Measurements from ENCODE around the gene HPCAL1.
A peak's percentile ranks its signal among the peaks of the same experiment; 100 is the strongest.

Gene HPCAL1

DNA sequence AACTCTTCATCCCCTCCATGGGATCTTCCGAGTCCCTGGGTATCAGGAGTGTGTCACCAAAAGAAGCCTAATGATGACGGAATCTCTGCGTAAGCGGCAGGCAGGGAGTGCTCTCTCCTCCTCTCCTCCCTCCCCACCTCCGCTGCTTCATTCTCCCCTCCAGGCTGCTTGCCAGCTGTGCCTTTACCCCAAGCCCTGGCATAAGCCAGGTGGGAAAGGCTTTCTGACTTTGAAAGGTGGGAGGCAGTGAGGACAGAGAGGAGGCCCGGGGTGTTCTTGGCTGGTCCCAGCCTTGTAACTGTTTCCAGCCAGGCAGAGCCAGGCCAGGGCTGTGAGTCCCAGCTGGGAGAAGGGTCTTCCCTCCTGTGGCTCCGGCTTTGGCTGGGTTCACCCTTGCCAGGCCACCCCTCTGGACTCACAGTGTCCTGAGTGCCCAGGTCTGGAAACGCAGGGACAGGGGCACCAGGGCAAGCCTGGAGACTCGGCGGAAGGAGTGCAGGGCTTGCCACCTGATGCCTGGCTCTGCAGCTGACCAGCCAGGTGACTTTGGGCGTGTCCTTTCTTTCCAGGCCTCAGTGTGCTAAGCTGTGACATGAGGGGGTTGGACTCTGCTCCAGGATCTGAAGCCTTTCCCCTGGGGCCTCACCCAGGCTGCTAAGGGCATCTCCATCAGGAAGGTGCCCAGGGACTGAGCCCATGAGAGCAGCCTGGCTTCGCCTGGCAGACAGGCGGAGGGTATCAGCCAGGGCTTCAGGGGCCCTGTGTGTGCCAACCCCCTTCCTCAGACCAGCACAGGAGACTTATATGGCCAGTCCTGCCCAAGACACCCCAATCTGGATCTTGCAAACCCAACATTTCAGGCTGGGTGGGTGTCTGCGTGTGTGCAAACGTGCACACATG, 32.7 kb upstream of the HPCAL1 start:
- DNase-seq = no peak

DNA sequence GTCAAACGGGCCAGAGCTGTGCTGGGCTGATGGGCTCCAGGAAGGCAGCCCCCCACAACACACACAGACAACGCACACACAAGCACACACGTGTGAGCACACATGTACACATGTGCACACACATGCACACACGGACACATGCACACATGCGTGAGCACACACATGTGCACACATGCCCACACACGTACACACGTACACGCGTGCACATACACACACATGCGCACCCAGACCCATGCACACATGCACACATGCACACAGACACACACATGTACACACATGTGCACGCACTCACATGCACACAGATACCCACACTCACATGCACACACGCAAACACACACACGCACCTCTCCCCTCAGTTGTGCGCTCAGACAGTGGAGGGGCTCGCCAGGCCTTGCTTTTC, 31.2 kb upstream of the HPCAL1 start:
- DNase-seq = no peak

DNA sequence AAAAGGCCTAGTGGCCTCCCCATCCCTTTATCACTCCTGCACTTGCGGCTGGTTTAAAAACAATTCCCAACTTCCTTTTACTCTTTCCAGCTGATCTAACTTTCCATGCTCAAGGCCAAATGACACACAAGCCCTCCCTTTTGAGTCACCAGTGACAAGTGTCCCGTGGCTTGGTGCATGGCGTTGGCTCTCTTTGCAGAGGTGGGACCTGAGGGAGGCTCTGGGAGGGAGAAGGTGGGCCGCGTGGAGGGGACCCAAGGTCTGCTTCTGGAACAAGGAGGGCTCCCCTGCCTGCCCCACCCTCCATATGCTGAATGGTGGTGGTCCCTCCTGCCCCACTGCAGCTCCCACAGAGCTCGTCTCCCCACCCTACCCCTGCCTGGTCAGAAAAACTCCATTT, 30.8 kb upstream of the HPCAL1 start:
- no peak for DNase-seq

DNA sequence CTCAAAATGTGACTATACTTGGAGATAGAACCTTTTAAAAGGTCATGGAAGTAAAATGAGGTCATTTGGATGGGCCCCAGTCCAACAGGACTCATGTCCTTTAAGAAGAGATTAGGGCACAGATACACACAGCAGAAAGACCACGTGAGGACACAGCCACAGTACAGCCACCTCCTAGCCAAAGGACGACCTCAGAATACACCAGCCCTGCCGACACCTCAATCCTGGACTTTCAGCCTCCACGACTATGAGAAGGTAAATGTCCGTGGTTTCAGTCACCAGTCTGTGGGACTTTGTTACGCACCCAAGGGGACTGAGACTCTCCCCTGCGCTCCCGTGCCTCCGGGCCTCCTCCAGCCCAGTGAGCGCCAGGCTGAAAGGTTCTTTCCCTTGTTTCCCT, 30.2 kb upstream of the HPCAL1 start:
- no peak for DNase-seq

DNA sequence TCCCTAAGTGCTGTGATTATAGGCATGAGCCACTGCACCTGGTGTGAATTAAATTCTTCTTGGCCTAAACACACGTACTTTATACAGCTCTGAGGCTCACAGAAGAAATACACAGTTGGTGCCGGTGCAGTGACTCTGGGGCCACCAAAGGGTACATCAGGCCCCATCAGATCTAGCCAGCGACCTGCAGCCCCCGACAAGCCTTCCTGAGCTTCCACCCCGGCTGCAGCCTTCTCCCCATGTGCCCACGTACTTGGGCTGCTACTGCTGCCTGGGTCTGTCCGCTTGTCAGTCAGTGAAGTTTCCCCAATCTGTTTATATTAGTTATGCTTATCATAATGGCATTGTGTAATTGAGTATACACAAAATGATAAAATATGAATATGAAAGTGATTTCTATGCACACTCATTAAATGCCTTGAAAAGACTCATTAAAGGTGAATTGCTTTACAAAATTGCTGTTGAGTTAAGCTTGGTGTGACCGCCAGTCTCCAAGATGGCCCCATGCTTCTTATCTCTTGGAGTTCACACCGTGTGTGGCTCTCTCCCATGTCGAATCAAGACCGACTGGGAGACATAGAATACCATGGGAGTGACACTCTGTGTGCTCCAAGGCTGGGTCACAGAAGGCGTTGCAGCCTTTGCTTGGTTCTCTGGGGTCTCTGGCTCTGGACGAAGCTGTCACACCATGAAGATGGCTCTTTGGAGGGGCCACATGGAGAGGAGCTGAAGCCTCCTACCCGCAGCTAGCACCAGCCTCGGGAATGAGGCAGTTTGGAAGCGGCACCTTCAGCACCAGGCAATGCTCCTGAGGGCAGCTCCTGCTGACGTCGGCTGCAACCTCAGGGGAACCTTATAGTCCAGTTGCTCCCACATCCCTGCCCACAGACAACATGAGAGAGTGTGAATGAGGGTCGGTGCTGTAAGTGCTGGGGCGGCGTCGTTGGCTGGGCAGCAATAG, 29.2 kb upstream of the HPCAL1 start:
- DNase-seq = no peak

DNA sequence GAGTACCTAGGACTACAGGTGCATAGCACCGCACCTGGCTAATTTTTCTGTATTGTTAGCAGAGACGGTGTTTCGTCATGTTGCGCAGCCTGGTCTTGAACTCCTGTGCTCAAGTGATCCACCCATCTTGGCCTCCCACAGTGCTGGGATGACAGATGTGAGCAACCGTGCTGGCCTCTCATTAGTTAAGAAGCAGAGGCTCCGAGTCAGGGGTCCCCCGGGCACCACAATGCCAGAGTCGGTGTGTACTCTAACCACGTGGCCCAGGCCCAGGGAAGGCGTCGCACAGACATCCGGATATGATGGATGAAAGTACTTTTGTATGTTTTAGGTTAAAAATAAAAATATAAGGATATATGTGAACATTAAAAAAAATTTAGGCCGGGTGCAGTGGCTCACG, 28.3 kb upstream of the HPCAL1 start:
- DNase-seq = no peak

DNA sequence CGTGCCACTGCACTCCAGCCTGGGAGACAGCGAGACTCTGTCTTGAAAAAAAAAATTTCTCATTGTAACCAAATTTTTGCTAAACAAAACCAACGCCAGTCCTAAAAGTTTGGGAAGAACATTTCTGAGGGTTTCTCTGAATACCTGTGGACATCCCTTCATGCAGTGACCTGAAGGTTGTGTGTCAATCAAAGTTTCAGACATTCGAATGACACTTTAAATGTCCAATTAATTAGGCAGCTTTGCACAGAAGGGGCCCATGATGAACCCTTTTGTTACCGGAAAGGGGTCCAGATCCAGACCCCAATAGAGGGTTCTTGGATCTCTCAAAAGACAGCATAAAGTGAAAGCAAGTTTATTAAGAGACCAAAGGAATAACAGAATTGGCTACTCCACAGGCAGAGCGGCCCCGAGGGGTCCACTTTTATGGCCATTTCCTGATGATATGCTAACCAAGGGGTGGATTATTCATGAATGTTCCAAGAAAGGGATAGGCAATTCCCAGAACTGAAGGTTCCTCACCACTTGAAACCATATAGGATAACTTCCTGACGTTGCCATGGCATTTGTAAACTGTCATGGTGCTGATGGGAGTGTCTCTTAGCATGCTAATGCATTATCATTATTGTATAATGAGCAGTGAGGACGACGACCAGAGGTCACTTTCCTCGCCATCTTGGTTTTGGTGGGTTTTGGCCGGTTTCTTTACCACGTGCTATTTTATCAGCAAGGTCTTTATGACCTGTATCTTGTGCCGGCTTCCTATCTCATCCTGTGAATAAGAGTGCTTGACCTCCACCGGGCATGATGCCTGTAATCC, 27.5 kb upstream of the HPCAL1 start:
- DNase-seq = no peak

DNA sequence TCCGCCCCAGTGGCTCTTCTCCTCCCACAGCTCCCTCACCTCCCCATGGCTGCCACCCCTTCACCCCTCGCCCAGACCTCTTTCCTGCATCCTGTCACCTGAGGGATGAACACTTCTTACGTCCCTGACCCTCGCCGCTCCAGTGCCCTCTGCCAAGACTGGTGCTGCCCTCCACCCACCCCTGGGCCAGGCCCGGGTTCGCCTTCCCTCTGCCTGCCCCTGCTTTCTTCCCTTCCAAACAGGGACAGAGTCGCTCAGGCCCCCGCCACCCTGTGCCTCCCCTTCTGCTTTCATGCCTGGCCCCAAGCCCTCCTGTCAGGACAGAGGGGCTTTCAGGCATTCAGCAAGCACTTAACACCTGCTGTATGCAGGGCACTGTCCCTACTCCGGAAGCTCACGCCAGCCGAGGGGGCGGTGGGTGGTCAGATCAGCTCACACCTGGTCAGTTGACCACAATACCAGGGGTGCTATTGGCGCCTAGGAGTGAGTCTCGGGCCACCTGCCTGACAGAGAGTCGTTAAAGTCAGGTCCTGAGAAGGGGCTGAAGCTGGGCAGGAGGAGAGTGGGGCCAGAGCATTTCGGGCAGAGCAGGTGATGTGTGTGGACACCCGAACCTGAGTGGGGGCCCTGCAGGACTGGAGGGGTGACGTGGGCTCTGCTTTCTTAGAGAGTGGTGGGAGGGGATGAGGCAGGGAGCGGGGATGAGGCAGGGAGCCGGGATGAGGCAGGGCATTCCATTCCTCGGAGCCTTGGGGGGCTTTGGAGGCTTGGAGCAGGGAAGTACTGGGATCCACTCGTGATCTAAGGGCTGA, 26.0 kb upstream of the HPCAL1 start:
- DNase-seq = no peak

DNA sequence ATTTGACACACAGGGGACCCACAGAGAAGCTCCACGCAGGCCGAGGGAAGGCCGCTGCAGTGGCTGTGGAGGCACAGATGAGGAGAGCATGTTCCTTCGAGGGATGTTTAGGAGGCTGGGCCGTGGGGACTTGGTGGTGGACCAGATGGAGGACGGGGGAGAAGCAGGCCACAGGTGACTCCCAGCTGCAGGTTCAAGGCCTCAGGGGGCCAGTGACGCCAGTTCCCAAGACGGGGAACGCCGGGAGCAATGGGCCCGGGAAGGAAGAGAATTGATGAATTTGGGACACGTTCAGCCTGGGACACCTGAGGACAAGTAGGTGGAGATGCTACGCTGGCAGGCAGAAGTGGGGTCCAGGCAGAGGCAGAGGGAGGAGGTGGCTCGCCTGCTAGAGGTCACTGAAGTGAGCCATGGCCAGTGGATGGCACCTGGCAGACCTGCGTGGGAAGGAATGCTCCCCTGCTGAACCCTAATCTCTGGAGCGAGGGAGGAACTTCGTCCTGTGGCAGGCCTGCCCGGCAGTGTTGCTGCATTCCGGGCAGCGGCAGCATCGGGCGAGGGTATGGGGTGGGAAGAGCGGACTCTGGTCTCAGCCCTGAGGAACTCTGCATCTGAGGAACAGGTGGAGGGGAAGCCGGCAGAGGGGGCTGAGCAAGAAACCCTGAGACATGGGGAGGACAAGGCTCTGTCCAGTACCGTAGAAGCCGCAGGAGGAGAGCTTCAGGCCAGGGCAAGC, 25.2 kb upstream of the HPCAL1 start:
- no peak for DNase-seq

DNA sequence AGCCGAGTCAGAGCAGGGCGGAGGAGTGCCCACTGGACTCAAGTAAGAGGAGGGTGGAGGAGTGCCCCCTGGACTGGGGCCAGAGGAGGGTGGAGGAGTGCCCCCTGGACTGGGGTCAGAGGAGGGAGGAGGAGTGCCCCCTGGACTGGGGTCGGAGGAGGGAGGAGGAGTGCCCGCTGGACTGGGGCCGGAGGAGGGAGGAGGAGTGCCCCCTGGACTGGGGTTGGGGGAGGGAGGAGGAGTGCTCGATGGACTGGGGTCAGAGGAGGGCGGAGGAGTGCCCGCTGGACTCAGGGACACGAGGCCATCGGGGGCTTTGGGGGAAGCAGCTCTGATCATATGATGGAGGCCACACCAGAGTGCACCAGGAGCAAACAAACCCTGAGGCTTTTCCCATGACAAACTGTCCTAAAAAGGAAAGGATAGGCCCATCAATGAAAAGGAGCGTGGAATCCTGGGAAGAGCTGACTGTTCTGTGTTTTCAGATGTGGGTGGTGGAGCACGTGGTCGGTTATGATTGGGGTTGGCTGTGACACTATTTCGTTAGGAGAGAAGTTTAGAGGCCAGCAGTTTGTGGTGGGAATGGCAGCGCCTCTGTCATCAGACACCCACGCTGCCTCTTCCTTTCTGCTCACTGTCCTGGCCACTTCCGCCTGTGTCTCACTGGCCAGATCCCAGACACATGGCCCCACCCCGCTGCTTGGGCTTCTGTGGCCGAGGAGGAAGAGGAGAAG, 24.5 kb upstream of the HPCAL1 start:
- DNase-seq = no peak

DNA sequence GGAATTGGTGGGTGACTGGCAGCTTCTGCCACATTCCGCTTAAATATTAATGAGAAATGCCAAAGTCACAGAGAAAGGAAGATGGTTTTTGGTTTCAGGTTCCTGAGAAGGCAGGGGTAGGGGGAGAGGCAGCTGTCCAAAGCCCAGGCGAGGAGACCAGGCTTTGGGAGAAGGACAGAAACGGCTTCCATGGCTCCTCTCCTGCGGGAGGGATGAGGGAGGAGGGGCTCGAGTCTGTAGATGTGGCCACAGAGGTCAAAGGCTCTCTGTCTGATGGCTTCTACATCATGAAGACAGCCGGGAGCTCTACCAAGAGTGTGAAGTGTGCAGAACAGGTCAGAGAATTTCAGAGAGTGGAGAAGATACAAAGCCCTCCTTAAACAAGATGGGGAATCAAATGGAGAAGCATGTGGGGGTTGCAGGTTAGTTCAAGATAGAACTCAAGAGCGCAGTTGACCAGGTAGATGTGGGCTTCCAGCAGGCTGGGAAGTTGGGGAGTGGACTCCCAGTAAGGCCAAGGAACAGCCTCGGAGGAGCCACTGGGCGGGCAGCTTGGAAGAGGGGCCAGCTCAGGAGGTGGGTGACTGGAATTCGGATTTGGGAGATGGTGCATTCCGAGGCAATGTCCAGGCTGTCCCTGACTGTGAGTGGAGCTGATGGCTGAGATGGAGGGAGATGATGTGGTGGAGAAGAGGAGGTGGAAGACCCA, 23.8 kb upstream of the HPCAL1 start:
- DNase-seq = no peak

DNA sequence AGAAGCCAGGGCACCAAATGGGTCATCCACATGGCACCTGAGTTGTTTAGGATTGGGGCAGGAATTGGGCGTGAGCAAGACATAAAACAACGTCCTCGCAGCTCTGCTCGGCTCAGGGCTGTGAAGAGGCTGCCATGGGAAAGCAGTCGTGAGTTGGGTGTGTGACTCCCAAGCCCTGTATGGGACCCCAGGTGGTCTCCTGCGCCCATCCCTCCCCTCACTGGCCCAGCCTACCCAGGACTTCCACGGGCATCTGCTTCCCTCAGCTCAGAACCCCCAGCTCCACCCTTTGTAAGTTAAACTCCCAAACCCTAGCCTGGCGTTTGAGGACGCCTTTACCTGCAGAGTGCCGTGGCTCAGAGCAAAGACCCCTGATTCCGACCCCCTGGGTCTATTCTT, 23.2 kb upstream of the HPCAL1 start:
- DNase-seq = no peak

DNA sequence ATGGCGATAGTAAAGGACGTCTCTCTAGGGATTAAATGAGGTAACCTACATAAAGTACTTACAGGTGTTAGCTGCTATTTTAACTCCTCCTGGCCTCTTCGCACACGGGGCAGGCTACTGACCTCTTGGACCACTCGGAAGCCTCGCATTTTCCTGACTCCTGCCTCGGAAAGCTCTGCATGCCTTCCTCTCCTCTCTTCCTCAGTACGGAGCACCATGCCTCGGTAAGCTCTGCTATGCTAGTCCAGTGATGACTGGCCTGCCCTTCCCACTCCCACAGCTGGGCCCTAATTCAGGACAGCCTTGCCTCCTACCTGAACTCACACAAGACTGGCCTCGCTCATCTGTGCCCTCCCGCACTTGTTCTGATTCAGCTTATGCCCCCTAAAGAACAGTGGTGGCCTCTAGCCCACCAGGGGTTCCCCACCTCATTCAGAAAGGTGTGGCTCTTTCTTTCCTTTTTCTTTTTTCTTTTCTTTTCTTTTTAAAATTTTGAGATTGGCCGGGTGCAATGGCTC, 22.7 kb upstream of the HPCAL1 start:
- DNase-seq = no peak

DNA sequence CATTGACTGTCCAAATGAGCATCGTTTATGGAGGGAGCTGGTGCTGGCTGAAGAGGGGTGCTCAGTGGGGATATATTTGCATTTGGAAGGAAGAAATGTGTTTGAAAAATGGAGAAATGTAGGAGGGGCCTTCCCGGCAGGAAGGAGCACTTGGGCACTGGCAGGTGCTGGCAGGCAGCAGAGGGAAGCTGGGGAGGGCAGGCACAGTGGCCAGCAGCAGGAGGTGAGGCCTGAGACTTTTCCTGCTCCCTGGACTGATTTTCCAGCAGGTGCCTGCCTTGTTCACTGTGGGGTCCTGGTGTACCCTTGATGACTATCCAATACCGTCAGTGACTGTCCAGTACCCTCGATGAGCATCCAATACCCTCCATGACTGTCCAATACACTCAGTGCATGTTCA, 20.8 kb upstream of the HPCAL1 start:
- no peak for DNase-seq

DNA sequence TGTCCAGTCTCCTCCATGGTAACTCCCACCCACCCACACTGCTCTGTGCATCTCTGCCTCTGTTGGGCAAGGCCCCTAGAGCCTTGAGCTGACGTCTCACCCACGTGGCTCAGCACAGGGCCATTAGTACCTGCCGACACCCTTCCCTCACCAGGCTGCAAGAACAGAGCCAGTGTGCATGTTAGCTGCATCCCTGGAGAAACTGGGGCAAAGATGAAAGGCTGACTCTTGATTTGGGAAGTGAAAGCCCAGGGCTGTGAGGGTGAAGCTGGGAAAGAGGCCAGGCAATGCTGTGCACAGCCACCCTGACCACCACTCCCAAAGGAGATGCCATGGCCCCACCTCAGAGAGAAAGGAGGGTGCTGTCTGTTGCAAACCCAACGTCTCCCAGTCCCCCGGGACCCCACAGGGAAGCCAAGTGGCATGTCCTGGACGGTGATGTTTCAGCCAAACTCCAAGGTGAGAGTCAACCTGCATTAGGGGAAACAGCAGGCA, 20.0 kb upstream of the HPCAL1 start:
- DNase-seq = no peak

DNA sequence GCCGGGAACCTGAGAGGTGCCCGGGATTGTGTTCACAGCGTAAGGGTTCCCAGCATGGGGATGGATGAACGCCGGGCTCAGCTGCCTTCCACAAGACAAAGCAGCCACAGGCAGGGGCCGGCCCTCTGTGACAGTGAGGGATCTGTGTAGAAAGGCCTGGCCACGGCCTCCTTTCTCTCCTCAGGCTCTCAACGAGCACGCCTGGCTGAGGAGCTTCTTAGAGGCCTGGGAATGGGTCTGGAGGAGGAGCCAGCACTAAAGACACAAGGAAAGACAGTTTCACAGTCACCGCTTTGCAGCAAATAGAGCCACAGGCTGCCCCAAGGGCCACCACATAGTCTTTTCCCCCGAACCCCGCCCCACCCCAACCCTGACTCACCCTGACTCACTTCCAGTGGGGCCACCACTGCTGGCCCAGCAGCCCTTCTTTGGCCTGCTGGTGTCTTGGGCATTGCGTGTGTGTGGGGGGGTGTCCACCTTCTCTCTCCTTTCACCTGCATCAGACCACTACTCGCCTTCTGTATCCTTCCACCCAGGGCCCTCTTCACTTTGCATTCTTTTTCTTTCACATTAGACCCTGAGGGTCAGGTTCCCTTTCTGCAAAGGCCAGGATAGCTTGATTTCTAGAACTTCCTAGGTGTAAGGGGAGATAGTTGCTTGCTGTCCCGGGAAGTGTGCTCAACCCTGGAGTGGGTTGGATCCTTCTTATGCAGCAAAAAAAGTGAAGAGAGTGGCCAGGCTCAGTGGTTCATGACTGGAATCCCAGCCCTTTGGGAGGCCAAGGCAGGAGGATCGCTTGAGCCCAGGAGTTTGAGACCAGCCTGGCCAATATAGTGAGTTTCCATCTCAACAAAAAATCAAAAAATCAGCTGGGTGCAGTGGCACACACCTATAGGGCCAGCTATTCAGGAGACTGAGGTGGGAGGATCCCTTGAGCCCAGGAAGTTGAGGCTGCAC, 19.3 kb upstream of the HPCAL1 start:
- no peak for DNase-seq

DNA sequence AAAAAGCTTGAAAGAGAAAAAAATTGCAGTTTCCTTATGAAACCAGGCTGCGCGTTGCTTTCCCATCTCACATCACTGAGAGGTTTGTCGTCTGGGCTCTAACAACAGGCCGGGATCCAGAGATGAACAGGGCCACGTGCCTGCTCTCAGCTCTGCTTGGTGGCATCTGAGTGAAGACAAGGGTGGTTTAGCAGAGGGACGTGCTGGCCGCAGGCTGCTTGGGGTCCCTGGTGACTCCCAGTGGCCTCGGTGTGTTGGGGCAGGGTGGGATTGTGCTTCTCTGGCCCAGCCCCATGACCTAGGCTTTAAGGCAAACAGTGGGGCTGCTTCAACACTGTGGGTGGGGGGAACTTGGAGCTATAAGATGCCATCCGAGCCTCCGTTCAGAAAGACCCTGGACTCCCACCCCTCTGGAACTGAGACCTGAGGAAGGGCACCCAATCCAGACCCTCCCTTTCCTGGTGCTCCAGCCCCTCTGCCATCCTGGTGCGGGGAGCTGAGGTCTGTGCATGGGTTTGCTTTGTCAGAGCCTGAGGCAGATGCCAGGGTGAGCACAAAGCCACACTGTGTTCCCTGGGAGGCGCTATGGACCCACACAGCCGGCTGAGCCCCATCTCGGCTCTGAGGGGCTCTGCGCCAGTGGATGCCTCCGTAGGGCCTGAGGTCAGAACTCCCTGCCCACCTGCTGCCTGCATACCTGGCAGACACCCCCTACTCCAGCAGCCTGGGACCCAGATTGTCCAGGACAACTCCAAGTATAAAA, 18.4 kb upstream of the HPCAL1 start:
- no peak for DNase-seq

DNA sequence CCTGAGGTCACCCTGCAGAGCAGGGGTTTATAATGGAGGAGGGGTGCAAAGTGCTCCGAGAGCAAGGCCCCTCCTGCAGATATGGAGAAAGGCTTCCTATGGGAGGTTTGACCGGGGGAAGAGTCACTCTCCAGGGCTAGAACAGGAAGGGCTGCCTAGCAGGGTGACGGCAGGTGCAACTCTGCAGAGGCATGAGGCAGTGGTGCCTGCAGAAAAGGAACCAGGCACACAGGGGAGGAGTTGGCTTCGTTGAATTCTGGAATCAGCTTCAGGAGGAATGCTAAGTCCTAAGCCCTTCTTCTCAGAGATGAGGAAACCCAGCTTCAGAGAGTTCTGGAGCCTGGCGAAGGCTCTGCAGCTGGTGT, 17.5 kb upstream of the HPCAL1 start:
- peak; percentile 53 for DNase-seq
